Stimulated activated CD4-positive, alpha-beta T cell treated with anti-CD3 and anti-CD28 coated beads, Interleukin-2, amount 100 ng/mL, for 24 hours (primary cell): ENCODE data around the gene CNGB1.
"Not testable (repeated sequence)": the region's sequence is repeated elsewhere in the genome, so short reads cannot be mapped to it uniquely, and the experiment has no call there.

ENCODE experiments used
- DNase-seq, 2 donors: peaks; one replicate each; pipeline ENCODE4 v3.0.0-alpha.2; 2020

The CNGB1 gene

DNA sequence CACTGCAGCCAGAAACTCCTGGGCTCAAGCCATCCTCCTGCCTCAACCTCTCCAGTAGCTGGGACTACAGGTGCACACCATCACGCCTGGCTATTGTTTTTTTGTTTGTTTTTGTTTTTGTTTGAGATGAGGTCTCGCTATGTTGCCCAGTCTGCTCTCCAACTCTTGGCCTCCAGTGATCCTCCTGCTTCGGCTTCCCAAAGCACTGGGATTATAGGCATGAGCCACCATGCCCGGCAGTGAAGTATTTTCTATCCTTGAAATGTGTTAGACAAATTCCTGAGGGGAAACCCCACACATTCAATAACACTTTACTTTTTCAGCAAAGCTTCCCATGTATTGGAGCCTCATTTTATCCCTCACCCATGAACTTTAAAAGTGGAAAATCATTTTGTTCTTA lies 87.4 kb downstream of the CNGB1 start:
- DNase-seq: no peak

DNA sequence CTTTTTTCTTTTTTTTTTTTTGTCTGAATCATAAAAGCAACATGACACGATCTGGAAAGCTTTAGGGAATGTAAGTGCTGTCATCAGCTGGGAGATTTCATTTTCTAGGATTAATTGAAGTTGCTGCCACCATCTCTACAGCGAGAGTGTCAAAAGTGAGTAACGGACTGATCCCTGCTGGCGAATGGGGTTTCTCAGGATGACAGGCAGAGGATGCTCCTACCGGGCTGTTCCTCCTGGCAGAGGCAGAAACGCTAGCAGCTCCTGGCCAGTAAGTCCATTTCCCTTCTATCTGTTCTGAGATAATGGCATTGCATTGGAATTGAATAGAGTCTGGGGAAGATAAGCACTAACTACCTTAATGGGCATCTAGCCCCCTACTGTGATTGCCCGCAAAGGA lies 88.1 kb downstream of the CNGB1 start:
- DNase-seq: no peak

DNA sequence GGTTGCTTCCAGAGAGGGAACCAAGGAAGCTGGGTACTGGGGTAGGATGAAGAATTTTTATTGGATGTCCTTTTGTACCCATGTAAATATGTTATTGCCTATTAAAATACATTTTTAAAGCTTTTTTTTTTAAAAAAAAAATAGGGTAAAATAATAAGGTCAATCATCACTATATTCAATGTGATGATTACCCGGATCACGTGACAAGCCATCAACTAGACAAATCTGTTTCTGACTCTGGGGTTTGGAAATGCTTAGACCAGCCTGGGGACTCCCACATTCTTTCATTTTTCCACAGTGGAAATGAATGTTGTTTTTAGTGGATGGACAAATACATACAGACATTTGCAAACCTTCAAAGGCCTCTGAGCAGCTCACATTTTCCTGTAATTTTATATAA lies 88.7 kb downstream of the CNGB1 start:
- DNase-seq: no peak

DNA sequence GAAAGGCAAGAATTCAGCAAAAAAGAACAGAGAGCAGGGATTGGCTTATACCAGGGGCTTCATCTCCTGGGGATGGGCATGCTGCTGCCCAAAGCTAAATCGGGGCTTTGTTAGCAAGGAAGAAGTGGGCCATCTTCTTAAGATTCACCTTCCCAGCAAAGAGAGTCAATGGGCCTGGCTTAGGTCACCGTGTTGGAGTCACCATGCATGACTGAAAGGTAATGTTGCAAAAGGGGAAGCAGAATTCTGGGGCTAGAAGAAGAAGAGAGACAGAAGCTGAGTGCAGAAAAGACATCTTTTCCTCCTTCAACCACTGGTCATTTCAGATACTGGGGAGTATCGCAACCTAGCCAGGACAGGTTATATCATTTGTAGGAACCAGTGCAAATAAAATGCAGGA lies 92.3 kb downstream of the CNGB1 start:
- no peak for DNase-seq

DNA sequence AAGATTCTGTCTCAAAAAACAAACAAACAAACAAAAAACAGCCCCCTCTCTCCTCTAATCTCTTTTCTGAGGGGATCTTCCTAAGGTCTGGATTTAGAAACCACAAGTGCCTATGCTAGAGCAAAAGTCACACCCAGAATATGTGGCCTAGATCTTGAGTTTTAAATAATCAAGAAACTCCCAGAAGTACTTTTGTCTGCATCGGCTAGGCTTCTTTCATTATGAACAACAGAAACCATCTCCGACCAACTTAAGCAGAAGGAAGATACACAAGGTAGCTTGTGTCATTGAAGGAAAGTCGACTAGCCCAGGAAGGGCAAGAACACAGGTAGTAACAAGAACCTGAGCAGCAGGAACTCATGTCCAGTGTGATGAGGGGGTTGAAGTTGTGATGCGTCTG lies 94.7 kb downstream of the CNGB1 start:
- no peak for DNase-seq

DNA sequence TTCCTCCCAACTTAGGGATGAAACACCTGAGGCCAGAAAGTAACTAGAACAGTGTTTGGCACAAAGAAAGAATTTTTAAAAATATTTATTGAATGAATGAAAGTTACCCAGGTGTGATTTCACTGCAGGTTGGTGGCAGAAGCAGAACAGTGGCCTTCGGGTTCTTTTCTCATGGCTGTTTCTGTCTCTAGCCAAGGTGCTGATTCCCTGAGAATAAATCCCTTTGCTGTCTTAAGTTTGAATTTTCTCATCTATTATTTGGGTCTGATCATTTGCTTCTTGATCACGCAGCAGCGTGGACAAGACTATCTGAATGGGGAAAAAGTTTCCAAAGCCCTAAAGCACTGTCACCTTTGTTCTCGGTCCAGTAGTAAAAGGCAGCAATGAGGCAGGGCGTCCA lies 95.6 kb downstream of the CNGB1 start:
- DNase-seq: no peak

DNA sequence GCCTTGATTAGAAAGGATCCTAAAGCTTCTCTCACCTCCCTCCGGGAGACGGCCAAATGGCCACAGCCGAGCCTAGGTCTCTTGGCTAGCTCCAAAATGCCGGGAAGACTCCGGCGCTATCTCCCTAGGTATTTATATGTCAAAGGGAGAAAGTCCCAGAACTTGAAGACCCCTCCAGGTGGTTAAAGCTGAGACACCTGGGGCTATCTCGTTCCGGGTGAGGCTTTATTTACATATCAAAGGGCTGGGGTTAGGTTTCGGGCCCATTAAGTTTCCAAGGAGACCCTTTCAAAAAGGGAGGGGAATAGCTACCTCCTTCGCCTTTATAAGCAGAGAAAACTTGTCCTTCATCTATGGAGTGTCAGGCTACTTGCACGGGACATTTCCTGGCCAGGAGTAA lies 97.7 kb downstream of the CNGB1 start:
- no peak for DNase-seq

DNA sequence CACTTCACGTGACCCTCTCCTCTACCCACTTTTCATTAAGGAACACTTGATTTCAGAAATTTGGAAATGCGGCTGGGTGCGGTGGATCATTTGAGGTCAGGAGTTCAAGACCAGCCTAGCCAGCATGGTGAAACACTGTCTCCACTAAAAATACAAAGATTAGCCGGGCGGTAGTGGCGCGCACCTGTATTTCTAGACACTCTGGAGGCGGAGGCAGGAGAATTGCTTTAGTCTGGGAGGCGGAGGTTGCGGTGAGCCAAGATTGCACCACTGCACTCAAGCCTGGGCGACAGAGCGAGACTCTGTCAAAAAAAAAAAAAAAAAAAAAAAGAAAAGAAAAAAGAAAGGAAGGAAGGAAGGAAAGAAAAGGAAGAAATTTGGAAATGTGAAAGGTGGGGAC lies 98.2 kb downstream of the CNGB1 start:
- DNase-seq: not testable (repeated sequence)

DNA sequence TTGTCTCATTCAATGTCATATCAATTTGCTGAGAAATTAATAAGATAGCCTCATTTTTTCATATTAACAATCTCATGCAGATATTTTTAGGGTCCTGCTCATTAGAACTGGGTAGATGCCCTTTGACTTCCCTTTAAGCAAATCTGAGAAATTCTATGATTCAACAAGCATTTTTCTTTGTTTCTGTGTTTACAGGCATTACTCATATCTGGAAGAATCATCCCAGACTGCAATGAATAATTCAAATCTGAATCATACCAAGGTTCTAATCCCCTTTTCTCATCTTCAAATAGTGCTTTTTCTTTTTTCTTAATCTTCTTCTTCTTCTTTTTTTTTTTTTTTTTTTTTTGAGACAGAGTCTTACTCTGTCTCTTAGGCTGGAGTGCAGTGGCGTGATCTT lies 99.5 kb downstream of the CNGB1 start:
- DNase-seq: no peak

DNA sequence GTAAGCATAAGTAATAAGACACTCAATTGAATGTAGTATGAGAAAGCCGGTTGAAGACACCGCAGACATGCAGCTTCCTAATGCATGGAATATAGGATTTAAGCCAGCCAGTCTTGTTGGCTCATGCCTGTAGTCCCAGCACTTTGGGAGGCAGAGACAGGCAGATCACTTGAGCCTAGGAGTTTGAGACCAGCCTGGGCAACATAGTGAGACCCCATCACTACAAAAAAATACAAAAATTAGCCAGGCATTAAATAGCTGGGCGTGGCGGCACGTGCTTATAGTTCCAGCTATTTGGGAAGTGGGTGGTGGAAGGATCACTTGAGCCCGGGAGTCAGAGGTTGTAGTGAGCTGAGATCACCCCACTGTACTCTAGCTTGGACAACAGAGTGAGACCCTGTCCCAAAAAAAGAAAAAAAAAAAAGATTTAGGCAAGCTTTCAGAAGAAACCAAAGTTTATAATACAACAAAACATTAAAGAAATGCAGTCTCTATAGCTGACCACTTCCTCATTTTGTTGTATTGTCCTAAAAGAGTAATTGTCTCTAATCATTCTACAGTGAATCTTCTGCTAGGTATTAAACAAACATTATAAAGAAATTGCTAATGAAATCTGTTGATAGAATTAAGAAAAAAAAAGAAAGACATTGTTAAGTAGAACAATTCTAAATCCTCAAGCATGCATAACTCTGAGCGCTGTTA lies 100.0 kb downstream of the CNGB1 start:
- no peak for DNase-seq

DNA sequence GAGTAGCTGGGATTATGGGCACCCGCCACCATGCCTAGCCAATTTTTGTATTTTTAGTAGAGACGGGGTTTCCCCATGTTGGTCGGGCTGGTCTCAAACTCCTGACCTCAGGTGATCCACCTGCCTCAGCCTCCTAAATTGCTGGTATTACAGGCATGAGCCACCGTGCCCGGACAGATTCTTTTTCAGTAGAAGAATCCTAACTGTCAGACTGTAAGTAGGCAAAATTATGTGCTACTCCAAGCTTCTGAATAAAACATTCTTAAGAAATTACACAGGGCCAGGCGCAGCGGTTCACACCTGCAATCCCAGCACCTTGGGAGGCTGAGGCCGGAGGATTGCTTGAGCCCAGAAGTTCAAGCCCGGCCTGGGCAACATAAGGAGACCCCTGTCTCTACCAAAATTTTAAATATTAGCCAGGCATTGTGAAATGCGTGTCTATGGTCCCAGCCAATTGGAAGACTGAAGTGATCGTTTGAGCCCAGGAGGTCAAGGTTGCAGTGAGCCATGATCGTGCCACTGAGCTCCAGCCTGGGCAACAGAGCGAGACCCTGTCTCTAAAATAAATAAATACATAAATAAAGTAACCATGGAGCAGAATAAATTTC lies 101.9 kb downstream of the CNGB1 start:
- no peak for DNase-seq

DNA sequence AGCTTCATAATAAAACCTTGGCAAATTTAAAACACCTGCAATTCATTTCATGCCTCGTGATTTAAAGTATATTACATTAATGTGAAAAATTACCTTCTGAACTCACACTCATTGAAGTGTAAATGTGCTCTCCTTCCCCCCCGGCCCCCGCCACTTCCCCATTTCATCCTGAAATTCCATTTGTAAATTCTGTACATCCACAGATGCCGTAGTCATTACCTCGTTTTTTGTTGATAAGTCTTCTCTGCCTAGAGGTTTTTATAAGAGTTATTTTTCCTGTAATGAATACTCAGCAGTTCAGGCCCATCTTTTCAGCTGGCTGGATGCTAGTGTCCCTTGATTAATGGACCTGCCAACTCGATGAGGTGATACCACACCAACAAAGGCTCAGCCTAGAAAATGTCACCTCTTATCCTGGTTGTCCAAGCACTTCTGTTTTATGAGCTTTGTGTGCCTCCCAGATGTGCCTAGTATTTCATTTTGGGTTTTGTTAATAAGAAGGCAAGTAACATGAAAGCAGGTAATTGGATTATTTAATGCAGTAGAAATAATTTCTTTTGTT lies 103.8 kb downstream of the CNGB1 start:
- DNase-seq: no peak

DNA sequence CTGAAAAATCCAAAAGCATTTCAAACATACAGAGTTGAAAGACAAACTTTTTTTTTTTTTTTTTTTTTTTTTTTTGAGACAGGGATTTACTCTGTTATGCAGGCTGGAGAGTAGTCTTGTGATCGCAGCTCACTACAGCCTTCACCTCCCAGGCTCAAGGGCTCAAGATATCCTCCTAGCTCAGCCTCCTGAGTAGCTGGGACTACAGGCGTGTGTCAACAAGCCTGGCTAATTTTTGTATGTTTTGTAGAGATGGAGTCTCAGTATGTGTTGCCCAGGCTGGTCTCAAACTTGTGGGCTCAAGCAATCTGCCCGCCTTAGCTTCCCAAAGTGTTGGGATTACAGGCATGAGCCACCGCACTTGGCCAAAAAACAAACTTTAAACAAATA lies 104.4 kb downstream of the CNGB1 start:
- no peak for DNase-seq

DNA sequence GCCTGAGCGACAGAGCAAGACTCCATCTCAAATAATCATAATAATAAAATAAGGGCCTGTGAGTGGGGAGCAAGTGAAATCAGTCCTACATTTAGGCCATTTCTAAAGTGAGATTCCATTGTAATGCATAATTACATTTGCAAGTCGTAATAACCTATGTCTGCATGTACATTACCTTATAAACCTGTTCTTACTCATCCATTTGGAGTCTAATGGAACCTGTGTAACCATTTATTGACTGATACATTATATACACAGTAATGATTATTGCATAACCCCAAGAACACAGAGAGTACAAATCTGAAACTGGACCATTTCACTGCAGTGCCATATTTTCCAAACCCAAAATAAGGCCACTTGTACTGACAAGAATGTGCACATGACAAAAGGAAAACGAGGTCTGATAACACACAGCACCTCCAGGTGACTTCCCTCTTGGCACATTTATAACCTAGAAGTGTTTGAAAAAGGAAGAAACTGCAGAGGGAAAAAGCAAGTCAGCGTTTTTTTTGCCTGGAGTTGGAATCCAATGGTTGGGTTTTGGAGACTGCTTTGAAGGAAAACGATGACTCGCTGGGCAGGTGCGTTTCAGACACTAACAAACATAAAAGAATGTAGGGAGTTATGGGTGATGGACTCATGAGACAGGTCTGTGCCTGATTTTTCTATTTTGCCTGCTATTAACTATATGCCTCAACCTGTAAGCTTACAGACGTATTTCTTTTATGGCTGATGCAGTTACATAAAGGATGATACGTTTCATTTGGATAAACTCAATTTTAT lies 105.0 kb downstream of the CNGB1 start:
- no peak for DNase-seq

DNA sequence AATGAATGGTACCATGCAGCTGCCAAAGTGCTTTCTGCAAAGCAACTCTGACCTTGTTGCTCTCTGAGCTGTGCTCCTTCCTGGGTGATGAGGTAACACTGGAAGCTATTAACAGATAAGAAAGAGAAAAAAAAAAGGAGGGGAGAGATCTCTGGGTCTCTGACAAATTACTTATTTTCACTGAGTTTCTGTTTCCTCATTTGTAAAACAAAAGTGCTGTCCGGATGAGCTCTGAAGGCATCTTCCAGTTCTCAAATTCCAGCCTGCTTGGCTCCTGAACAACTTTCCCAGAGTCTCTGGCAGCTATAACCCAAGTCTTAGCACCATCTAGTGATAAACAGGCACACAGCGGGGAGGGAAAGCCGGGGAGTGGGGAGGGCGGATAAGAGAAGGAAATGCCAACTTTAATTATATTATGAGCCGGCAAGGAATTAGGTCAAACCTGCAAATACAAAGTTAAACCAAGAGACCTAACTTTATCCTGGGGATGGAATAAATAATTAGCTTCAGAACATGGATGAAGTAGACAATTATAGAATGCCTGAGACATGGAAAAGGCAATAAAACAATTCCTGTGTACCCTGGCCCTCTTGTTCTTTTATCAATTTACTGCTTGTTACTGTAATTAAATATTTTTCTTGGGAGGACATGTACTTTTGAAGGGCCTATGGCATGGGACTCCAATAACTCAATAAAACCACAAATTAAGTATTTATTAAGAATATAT lies 107.3 kb downstream of the CNGB1 start:
- no peak for DNase-seq

DNA sequence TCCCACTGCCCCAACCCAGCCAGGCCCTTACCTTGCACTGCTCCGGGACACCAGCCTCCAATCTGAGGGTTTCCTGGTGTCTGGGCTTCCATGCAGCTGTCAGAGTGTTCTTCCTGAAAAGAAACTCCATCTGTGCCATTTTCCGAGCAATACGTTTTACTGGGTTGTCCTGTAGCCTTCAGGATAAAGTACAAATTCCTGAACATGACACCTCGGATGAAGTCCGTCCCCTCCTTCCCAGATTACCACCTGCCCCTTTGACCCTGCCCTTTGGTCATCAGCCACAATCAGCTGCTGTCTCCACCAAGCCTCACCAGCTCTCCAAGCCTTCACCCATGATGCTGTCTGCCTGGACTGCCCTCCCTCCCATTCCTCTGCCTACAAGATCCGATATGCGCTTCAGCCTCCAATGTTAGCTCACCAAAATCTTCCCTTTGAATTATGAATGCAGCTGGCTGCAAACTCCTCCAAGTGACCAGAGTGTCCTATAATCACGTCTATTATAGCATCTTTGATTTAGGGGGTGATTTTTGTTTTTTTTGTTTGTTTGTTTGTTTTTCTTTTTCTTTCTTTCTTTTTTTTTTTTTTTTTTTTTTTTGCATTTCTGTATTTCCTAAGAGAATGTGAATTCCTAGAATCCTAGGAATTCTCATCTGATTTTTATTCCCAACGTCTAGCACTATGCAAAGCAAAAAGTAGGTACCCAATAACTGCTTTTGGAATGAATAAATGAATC lies 108.1 kb downstream of the CNGB1 start:
- no peak for DNase-seq

DNA sequence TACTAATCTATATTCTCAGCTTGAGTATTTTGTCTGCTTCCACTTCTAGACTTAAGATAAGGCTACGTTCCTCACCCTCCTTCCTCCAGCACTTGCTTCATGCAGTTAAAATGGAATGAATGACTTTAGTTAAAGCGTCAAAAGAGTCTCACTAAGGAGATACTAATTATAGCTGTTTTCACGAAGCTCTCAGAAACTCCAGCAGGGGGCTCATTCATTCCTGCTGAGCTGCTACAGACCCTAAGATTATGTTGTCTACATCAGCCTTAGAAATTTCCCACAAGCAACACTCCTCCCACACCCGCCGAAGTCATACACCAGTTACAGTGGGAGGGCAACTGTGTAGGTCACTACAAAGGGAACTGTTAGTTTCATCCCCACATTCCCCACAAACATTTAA lies 111.6 kb downstream of the CNGB1 start:
- DNase-seq: no peak

DNA sequence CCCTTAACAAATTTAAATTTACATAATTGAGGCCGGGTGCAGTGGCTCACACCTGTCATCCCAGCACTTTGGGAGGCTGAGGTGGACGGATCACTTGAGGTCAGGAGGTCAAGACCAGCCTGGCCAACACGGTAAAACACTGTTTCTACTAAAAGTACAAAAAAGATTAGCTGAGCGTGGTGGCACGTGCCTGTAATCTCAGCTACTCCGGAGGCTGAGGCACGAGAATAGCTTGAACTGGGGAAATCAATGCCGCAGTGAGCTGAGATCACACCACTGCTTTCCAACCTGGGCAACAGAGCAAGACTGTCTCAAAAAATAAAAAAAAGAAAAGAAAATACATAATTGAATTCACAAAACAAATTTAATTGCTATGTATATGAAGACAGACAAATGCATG lies 112.3 kb downstream of the CNGB1 start:
- DNase-seq: no peak

DNA sequence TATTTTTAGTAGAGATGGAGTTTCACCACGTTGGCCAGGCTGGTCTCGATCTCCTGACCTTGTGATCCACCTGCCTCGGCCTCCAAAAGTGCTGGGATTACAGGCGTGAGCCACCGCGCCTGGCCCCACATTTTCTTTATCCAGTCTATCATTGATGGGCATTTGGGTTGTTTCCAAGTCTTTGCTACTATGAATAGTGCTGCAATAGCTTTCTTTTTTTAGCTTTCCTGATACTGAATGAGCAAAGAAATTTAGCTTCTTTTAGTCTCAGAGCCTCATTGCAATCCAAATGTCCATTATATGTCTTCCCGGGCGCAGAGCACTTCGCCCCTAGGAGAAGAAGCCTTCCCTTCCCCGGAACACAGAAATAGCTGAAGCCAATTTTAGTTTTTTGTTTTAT lies 112.9 kb downstream of the CNGB1 start:
- not testable (repeated sequence) for DNase-seq

DNA sequence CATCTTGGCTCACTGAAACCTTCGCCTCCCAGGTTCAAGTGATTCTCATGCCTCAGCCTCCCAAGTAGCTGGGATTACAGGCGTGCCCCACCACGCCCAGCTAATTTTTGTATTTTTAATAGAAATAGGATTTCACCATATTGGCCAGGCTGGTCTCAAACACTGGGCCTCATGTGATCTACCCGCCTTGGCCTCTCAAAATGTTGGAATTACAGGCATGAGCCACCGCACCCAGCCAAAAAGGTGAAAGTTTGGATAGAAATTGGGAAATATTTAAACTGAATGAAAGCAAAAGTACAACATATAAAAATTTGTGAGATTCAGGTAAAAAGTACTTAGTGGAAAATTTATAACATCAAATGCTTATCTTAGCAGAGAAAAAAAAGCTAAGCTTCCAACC lies 115.7 kb downstream of the CNGB1 start:
- DNase-seq: no peak

DNA sequence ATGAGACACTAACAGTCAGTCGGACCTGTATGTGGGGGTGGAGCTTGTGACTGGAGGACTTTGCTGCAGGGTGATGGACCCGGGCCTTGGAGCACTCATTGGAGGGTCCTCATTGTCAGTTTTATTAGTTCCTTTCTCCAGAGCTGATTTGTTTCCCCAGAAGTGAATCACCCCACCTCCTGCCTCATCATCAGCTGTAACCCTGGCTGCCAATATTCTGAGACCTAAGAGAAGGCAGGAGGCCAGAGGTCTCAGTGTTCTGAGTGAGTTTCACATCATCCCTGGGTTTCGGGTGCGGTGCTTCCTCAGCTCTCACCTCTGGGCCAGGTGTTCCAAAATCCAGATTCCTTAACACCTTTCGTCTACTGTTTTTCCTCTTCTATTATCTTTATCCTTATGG lies 118.7 kb downstream of the CNGB1 start:
- no peak for DNase-seq

DNA sequence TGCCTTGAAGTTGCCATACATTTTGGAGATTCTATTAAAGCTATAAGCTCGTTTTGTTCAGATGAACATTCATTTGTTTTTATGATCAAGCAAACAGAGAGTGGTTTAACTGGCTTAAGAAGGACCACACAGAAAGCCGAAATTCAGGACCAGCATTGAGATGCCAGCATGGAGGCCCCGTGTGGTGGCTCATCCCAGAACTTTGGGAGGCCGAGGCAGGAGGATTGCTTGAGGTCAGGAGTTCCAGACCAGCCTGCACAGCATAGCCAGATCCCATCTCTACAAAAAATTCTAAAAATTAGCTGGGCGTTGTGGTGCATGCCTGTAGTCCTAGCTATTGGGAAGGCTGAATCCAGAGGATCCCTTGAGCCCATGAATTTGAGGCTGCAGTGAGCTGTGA lies 122.7 kb downstream of the CNGB1 start:
- no peak for DNase-seq

DNA sequence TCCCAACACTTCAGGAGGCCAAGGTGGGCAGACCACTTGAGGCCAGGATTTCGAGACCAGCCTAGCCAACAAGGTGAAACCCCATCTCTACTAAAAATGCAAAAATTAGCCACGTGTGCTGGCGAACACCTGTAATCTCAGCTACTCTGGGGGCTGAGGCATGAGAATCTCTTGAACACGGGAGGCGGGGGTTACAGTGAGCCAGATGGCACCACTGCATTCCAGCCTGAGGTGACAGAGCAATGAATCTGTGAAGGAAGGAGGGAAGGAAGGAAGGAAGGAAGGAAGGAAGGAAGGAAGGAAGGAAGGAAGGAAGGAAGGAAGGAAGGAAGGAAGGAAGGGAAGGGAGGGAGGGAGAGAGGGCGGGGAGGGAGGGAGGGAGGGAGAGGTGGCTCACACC lies 124.0 kb downstream of the CNGB1 start:
- DNase-seq: not testable (repeated sequence)
